ENCODE data around the gene SLC44A3.

DNA sequence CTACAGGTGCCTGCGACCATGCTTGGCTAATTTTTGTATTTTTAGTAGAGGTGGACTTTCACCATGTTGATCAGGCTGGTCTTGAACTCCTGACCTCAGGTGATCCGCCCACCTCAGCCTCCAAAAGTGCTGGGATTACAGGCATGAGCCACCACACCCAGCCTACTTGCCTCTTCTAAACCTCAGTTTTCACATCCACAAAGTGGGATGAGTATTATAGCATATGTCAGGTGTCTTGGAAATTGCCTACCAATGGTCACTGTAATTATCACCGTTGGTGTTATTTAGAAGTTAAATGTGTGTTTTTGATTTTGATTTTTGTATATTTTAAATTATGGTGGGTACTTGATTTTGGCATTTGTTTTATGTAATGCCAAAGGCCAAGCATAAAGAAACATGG, 36.7 kb downstream of the SLC44A3 start:
- no peak for TF ChIP-seq NFIC (IDR thresholded peaks at IDR 0.05)
- no peak for TF ChIP-seq TAF1 (IDR thresholded peaks at IDR 0.05; ENCODE audit: low read depth)
- TF ChIP-seq, protein P1, sequence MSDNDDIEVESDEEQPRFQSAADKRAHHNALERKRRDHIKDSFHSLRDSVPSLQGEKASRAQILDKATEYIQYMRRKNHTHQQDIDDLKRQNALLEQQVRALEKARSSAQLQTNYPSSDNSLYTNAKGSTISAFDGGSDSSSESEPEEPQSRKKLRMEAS (IDR thresholded peaks at IDR 0.05), result no peak
- TF ChIP-seq, protein P2, sequence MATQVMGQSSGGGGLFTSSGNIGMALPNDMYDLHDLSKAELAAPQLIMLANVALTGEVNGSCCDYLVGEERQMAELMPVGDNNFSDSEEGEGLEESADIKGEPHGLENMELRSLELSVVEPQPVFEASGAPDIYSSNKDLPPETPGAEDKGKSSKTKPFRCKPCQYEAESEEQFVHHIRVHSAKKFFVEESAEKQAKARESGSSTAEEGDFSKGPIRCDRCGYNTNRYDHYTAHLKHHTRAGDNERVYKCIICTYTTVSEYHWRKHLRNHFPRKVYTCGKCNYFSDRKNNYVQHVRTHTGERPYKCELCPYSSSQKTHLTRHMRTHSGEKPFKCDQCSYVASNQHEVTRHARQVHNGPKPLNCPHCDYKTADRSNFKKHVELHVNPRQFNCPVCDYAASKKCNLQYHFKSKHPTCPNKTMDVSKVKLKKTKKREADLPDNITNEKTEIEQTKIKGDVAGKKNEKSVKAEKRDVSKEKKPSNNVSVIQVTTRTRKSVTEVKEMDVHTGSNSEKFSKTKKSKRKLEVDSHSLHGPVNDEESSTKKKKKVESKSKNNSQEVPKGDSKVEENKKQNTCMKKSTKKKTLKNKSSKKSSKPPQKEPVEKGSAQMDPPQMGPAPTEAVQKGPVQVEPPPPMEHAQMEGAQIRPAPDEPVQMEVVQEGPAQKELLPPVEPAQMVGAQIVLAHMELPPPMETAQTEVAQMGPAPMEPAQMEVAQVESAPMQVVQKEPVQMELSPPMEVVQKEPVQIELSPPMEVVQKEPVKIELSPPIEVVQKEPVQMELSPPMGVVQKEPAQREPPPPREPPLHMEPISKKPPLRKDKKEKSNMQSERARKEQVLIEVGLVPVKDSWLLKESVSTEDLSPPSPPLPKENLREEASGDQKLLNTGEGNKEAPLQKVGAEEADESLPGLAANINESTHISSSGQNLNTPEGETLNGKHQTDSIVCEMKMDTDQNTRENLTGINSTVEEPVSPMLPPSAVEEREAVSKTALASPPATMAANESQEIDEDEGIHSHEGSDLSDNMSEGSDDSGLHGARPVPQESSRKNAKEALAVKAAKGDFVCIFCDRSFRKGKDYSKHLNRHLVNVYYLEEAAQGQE (IDR thresholded peaks at IDR 0.05; ENCODE audit: low read depth), result no peak
- no peak for TF ChIP-seq EP300 (IDR thresholded peaks at IDR 0.05; ENCODE audit: borderline replicate concordance)
- TF ChIP-seq, protein P3, sequence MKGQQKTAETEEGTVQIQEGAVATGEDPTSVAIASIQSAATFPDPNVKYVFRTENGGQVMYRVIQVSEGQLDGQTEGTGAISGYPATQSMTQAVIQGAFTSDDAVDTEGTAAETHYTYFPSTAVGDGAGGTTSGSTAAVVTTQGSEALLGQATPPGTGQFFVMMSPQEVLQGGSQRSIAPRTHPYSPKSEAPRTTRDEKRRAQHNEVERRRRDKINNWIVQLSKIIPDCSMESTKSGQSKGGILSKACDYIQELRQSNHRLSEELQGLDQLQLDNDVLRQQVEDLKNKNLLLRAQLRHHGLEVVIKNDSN (IDR thresholded peaks at IDR 0.05), result no peak
- TF ChIP-seq YY1 (IDR thresholded peaks at IDR 0.05; ENCODE audit: low read depth), result no peak
- no peak for TF ChIP-seq EGR1 (IDR thresholded peaks at IDR 0.05)
- TF ChIP-seq RAD21 (IDR thresholded peaks at IDR 0.05; ENCODE audit: low read depth), result no peak
- no peak for TF ChIP-seq FOXM1 (IDR thresholded peaks at IDR 0.05; ENCODE audit: borderline replicate concordance, low read depth)
- TF ChIP-seq TCF12 (IDR thresholded peaks at IDR 0.05; ENCODE audit: low read depth), result no peak
- no peak for TF ChIP-seq ZBTB7A (IDR thresholded peaks at IDR 0.05; ENCODE audit: low read depth)
- TF ChIP-seq CEBPB (IDR thresholded peaks at IDR 0.05), result no peak
- no peak for TF ChIP-seq CREB1 (IDR thresholded peaks at IDR 0.05; ENCODE audit: low read depth)

Measured in Ishikawa (cell line).